ENCODE measurements around the gene CDKAL1.
"Not testable (repeated sequence)": the region's sequence is repeated elsewhere in the genome, so short reads cannot be mapped to it uniquely, and the experiment has no call there.

The CDKAL1 gene

GRCh38 chr6:21085643-21086042, 551.4 kb downstream of the CDKAL1 start:
- no peak for DNase-seq

GRCh38 chr6:21087188-21087587, 552.9 kb downstream of the CDKAL1 start:
- no peak for DNase-seq

- DNase-seq, result no peak
These were observed 557.2 kb downstream of the CDKAL1 start for GRCh38 chr6:21091411-21091810.

- not testable (repeated sequence) for DNase-seq
These were observed 558.0 kb downstream of the CDKAL1 start for GRCh38 chr6:21092231-21092772.

GRCh38 chr6:21095462-21095861, 561.2 kb downstream of the CDKAL1 start:
- no peak for DNase-seq

GRCh38 chr6:21098134-21098533, 563.9 kb downstream of the CDKAL1 start:
- no peak for DNase-seq

GRCh38 chr6:21098744-21099143, 564.5 kb downstream of the CDKAL1 start:
- no peak for DNase-seq

GRCh38 chr6:21099338-21100314, 565.4 kb downstream of the CDKAL1 start:
- no peak for DNase-seq

- DNase-seq, result no peak
These were observed 566.7 kb downstream of the CDKAL1 start for GRCh38 chr6:21100991-21101390.

- DNase-seq, result no peak
These were observed 567.4 kb downstream of the CDKAL1 start for GRCh38 chr6:21101694-21102093.

GRCh38 chr6:21102201-21102600, 567.9 kb downstream of the CDKAL1 start:
- no peak for DNase-seq

GRCh38 chr6:21102624-21103023, 568.4 kb downstream of the CDKAL1 start:
- no peak for DNase-seq

- no peak for DNase-seq
These were observed 569.5 kb downstream of the CDKAL1 start for GRCh38 chr6:21103626-21104224.

- no peak for DNase-seq
These were observed 570.0 kb downstream of the CDKAL1 start for GRCh38 chr6:21104288-21104687.

- DNase-seq, result no peak
These were observed 573.5 kb downstream of the CDKAL1 start for GRCh38 chr6:21107796-21108195.

GRCh38 chr6:21109391-21110178, 575.3 kb downstream of the CDKAL1 start:
- no peak for DNase-seq

- no peak for DNase-seq
These were observed 576.4 kb downstream of the CDKAL1 start for GRCh38 chr6:21110684-21111083.

- DNase-seq, result no peak
These were observed 577.0 kb downstream of the CDKAL1 start for GRCh38 chr6:21111093-21111725.

- no peak for DNase-seq
These were observed 580.9 kb downstream of the CDKAL1 start for GRCh38 chr6:21115111-21115510.

GRCh38 chr6:21116736-21117135, 582.5 kb downstream of the CDKAL1 start:
- DNase-seq, result no peak

GRCh38 chr6:21118216-21118780, 584.0 kb downstream of the CDKAL1 start:
- DNase-seq, result no peak

- DNase-seq, result no peak
These were observed 587.4 kb downstream of the CDKAL1 start for GRCh38 chr6:21121636-21122136.

Measured in activated CD4-positive, alpha-beta T cell treated with anti-CD3 and anti-CD28 coated beads, Interleukin-2, amount 50 U/mL, for 1 hour (primary cell).